IPS-11a (cell line): Measurements from ENCODE around the gene RTN4RL1.
"Not testable (repeated sequence)": the region's sequence is repeated elsewhere in the genome, so short reads cannot be mapped to it uniquely, and the experiment has no call there.

Source experiments
- H3K4me3 ChIP-seq: one replicate; pipeline ENCODE4 v1.5.1; 2013; ENCODE audit warnings: low read depth, low read length, control low read depth

Gene RTN4RL1

DNA sequence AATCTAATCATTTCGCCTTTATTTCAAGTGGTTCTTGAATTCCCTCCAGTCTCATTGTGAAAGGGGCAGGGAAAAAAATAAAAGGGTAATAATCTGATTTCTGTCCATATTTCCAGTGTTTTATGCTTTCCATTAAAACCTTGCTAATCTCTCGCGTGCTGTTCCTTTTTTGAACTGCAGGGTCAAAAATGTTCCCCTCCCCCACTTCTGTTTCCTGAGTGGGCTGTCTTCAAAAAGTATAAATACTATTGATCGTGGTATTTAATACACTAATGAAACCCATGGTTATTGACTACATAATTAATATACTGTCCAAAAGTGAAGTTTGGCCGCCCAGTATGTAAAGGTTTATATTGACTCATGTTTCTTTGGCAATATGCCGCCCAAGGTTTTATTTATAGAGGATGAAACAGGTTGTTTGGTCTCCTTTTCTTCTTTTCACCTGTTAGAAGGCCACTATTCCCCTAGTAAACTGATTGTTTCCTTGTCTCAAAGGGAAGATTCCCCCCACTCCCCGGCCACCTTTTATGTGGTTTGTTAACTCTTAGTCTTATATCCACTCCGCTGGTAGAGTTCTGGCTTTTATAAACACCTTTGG, 125.6 kb downstream of the RTN4RL1 start:
- no peak overlapping the region for H3K4me3 ChIP-seq

DNA sequence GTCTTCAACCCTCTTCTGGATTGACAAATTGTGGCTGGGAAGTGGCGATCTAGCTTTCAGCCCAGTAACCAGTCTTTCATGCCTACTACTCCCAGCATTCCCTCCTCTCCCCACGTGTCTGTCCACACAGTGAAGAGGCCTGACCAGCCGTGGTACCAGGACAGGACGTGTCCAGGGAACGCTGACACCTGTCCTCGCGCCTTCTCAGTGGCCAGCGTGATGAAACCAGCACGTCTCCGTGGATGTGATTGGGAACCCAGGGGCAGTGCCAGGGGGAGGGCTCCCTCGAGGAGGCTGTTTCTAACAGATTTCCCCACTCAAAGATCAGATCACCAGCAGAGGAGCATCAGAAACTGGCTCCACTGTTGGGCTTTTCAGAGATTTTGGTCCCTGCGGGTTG, 126.3 kb downstream of the RTN4RL1 start:
- H3K4me3 ChIP-seq: no peak overlapping the region

DNA sequence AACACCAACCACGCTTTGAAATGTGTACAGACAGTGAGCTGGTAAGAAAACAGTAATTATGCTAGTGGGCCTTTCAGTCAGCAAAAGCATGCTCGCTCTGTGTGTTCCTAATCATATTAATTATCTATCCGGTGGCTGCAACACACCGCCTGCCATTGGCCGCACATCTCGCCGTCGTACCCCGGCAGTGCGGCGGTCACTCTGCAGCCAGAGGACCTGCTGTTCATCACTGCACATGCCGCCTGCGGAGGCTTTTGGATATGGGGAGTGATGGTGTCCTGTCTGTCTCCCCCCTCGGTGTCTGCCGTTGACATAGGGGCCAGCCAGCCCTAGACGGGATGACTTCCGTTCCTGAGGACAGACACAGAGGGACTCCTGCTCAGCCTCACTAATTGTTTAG, 126.8 kb downstream of the RTN4RL1 start:
- no peak overlapping the region for H3K4me3 ChIP-seq

DNA sequence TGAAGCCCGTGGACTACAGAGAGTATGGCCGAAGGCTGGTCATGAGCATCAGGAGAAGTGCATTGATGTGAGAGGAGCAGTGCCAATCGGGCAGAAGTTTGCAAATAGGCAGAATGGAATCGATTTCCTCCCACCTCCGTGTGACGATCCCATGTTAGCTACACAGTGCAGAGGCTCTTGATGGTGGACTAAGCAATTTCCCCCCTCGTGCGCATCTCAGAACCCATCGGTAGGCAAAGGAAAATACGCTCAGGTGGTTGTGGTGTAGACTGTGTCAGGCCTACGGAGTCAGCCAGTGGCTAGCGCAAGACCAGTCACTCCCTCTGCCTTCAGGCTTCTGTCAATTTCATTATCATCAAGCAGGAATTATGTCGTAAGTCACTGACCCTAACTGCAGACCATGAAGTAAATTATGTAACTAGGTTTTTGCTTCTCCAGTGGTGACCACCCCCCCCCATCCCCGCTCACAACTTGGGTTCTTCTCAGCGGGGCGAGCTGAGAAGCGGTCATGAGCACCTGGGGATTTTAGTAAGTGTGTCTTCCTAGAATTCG, 128.0 kb downstream of the RTN4RL1 start:
- no peak overlapping the region for H3K4me3 ChIP-seq

DNA sequence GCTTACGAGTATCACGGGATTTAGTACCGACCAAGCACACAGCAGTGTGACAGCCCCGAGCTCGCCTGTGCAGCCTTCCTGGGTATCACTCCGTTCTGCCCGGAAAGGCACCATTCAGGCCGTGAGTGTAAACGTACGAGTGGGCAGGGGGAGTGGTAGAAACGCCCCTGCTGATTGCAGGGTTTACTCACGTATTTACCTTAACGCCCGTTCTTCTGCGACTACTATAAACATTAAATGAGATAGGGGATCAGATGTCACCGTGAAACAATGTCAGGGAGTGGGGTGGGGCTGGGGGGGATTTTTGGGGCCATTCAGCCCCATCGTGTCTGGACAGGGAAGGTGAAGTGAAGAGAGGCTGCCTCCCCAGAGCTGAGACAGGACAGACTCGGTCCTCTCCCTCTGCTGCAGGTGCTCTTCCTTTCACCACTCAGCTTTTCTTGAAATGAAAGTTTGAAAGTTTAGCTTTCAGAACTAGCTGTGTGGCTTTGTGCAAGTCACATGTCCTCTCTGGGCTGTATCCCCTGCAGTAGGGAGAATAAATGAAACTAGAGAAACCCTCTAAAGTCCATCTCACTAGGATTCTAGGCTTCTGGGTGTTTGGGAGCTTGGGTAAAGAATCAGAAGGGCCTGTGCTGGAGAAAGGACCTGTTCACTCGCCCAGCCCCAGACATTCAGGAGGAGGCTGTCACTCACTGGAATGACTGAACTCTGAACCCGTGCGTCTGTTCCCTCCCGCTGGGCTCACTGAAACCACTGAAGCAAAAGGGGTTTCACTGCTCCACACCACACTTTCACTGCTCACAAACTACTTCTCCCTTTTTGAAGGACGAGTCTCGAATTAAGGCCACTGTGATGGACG, 128.7 kb downstream of the RTN4RL1 start:
- H3K4me3 ChIP-seq: no peak overlapping the region

DNA sequence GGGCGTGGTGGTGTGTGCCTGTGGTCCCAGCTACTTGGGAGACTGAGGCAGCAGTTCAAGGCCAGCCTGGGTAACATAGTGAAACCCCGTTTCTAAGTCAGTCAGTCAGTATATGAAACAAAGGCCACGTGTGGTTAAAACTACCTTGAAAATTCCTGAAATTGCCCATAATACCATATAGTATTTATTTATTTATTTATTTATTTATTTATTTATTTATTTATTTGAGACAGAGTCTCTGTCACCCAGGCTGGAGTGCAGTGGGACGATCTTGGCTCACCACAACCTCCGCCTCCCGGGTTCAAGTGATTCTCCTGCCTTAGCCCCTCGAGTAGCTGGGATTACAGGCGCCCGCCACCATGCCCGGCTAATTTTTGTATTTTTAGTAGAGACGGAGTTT, 129.7 kb downstream of the RTN4RL1 start:
- not testable (repeated sequence) for H3K4me3 ChIP-seq

DNA sequence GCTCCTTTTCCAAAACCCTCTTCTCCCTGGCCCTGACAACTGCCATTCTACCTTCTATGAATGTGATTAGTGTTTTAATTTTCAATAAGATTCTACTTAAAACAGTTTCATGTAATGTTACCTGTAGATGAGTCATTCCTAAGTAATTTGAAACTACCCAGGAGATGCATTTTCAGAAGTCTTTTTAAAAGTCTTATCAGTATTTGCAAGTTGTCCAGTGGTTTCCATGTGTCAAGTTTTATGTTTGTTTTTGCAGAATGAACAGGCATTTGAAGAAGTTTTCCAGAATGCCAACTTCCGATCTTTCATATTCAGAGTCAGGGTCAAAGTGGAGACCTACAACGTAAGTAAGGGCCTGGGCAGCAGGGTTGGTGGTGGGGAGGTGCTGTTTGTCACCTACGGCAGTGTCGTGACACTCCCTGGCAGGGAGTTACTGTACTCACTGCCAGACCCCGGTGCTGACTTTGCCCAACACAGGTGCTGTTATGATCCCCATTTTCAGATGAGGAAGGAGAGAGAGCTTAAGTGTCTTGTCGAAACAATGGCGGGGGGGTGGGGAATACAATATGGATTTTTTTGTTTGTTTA, 130.3 kb downstream of the RTN4RL1 start:
- H3K4me3 ChIP-seq: no peak overlapping the region

DNA sequence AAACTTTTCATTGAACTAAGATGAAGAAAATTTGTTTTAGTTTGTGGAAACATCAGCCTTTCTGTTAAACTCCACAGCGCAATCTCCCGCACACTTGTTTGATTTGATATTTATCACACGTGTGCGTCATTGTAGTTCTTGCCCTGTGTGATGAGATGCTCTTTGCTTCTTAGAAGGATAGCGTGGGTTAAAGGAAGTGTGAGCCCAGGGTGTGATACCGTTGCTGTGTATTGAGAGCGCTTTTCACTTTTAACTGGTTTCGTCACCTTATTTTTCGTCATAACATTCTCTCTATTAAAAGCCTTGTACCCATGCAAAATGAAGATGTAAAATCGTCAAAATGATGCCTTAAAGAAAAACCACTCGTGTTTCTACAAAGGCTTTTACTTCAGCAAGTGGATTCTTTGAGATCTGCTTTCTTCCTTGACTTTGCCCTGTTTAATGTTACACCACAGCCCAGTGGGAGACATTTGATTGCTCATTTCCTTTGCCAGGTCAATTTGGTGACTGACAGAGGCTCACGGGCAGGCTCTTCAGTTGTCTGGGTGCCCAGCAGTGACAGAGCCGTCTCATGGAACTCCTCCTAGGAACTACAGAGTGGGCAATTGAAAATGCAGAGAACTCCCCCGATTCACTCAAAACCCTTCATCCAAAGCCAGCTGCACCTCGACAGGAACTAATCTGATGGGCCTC, 134.2 kb downstream of the RTN4RL1 start:
- H3K4me3 ChIP-seq: no peak overlapping the region

DNA sequence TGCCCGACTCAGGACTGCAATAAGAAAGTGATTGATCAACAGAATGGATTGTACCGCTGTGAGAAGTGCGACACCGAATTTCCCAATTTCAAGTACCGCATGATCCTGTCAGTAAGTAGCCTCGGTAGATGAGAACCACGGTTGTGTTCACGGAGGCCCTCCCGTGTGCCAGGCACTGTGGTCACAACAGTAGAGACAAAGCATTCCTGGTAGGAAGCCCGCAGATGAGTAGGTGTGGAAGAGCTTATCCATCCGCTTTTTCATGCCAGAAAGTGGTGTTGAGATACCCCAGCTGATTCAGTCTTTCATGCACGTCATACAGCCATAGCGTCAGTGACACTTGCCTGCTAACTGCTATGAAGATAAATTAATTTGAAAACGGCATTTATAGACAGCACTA, 136.4 kb downstream of the RTN4RL1 start:
- no peak overlapping the region for H3K4me3 ChIP-seq
